H4 (cell line): ENCODE data around the gene JAM3. TPM values are rescaled to one million over a fixed set of nuclear protein-coding genes. Genes with fewer than 3 reads are reported as not detected.

Source experiments
- DNase-seq: peaks from one replicate; pipeline ENCODE4 v3.0.0-alpha.2; 2015; ENCODE audit warnings: low spot score
- total RNA-seq: library from RNA; depleted of rRNA; stranded (reverse); fragments of >200 nt; shearing (Covaris generic); gene quantifications from 2 replicates; pipeline ENCODE4 v1.2.3, GENCODE V29; 2014

Gene JAM3
- total RNA-seq, 1 experiment from 2014 or later, result 66.0 TPM

GRCh38 chr11:134145715-134146114, 76.8 kb downstream of the JAM3 start:
- DNase-seq, result no peak

- DNase-seq, result no peak
Observed at GRCh38 chr11:134146598-134146997, 77.7 kb downstream of the JAM3 start.

- DNase-seq, result no peak
Observed at GRCh38 chr11:134149371-134149770, 80.5 kb downstream of the JAM3 start.

- DNase-seq, result no peak
Observed at GRCh38 chr11:134150195-134150903, 81.5 kb downstream of the JAM3 start.

GRCh38 chr11:134151083-134151747, 82.3 kb downstream of the JAM3 start:
- no peak for DNase-seq

GRCh38 chr11:134152696-134153095, 83.8 kb downstream of the JAM3 start:
- DNase-seq, result no peak

- DNase-seq, result no peak
Observed at GRCh38 chr11:134153147-134153905, 84.5 kb downstream of the JAM3 start.

- DNase-seq, result no peak
Observed at GRCh38 chr11:134154441-134154840, 85.6 kb downstream of the JAM3 start.

GRCh38 chr11:134155456-134155855, 86.6 kb downstream of the JAM3 start:
- DNase-seq, result no peak

- DNase-seq, result no peak
Observed at GRCh38 chr11:134155946-134156865, 87.3 kb downstream of the JAM3 start.

GRCh38 chr11:134157451-134157850, 88.6 kb downstream of the JAM3 start:
- no peak for DNase-seq

GRCh38 chr11:134158023-134158422, 89.2 kb downstream of the JAM3 start:
- DNase-seq, result no peak

GRCh38 chr11:134159652-134160051, 90.8 kb downstream of the JAM3 start:
- no peak for DNase-seq

GRCh38 chr11:134164490-134165370, 95.9 kb downstream of the JAM3 start:
- no peak for DNase-seq

GRCh38 chr11:134170177-134170918, 101.5 kb downstream of the JAM3 start:
- DNase-seq, result no peak

GRCh38 chr11:134170919-134171281, 102.0 kb downstream of the JAM3 start:
- DNase-seq, result no peak

GRCh38 chr11:134171951-134172350, 103.1 kb downstream of the JAM3 start:
- no peak for DNase-seq

- no peak for DNase-seq
Observed at GRCh38 chr11:134173296-134173695, 104.4 kb downstream of the JAM3 start.

GRCh38 chr11:134176284-134176683, 107.4 kb downstream of the JAM3 start:
- DNase-seq, result no peak
